Neural cell (in vitro differentiated cells): ENCODE results near the gene OBSCN. TPM values are rescaled to one million over a fixed set of nuclear protein-coding genes. Genes with fewer than 3 reads are reported as not detected.

Source experiments
- H2AFZ ChIP-seq: fragments of 200-600, 300-800 bp; sonication (generic), shearing (Covaris generic); 2 replicates; pipeline ENCODE4 v1.6.0; 2014; ENCODE audit warnings: low read depth, mild to moderate bottlenecking, antibody characterized with exemption, low read length, moderate library complexity
- H3F3A ChIP-seq: fragments of 200-600 bp; shearing (Covaris generic); 2 replicates; pipeline ENCODE4 v1.6.1; 2016; ENCODE audit warnings: mild to moderate bottlenecking, moderate library complexity, mixed read lengths, antibody characterized with exemption, low read length; ENCODE audit not compliant: insufficient read depth, poor library complexity, severe bottlenecking
- H3K27ac ChIP-seq: fragments of 200-600, 300-800 bp; sonication (generic), shearing (Covaris generic); 2 replicates; pipeline ENCODE4 v1.5.1; 2014; ENCODE audit warnings: mild to moderate bottlenecking, low read length, moderate library complexity
- H3K27me3 ChIP-seq: fragments of 300-800, 200-600 bp; sonication (generic), shearing (Covaris generic); 2 replicates; pipeline ENCODE4 v1.6.0; 2014; ENCODE audit warnings: mild to moderate bottlenecking, low read depth, low read length, moderate library complexity; ENCODE audit not compliant: insufficient read depth
- H3K36me3 ChIP-seq: fragments of 300-800, 200-600 bp; sonication (generic), shearing (Covaris generic); 2 replicates; pipeline ENCODE4 v1.5.1; 2014; ENCODE audit warnings: mild to moderate bottlenecking, antibody characterized with exemption, low read length, moderate library complexity; ENCODE audit not compliant: insufficient read depth
- H3K4me2 ChIP-seq: fragments of 300-800, 200-600 bp; sonication (generic), shearing (Covaris generic); 2 replicates; pipeline ENCODE4 v1.6.0; 2014; ENCODE audit warnings: mild to moderate bottlenecking, low read length
- H3K4me3 ChIP-seq: fragments of 300-800, 200-600 bp; sonication (generic), shearing (Covaris generic); 2 replicates; pipeline ENCODE4 v1.5.1; 2014; ENCODE audit warnings: mild to moderate bottlenecking, low read length, moderate library complexity
- H3K79me2 ChIP-seq: fragments of 200-600 bp; shearing (Covaris generic); replicated peaks from 2 replicates; pipeline ENCODE4 v1.6.0; 2014; ENCODE audit warnings: mild to moderate bottlenecking, low read length, moderate library complexity; ENCODE audit not compliant: insufficient read depth
- H3K9ac ChIP-seq: fragments of 300-800, 200-600 bp; sonication (generic), shearing (Covaris generic); 2 replicates; pipeline ENCODE4 v1.6.1; 2016; ENCODE audit warnings: mild to moderate bottlenecking, low read length, mixed read lengths
- H3K9me2 ChIP-seq: fragments of 200-600 bp; shearing (Covaris generic); 2 replicates; pipeline ENCODE4 v1.6.1; 2016; ENCODE audit warnings: mild to moderate bottlenecking, low read length, mixed read lengths; ENCODE audit not compliant: insufficient read depth
- H3K9me3 ChIP-seq: fragments of 200-600, 300-800 bp; sonication (generic), shearing (Covaris generic); 2 replicates; pipeline ENCODE4 v1.6.1; 2016; ENCODE audit warnings: mild to moderate bottlenecking, mixed run types, low read length, moderate library complexity, mixed read lengths
- H4K20me1 ChIP-seq: fragments of 200-600 bp; shearing (Covaris generic); 2 replicates; pipeline ENCODE4 v1.6.1; 2016; ENCODE audit warnings: mild to moderate bottlenecking, mixed run types; ENCODE audit not compliant: insufficient read depth
- CTCF ChIP-seq: fragments of 450-650 bp; IDR thresholded peaks from 2 replicates; pipeline ENCODE4 v1.5.1; 2014; ENCODE audit warnings: antibody characterized with exemption, mild to moderate bottlenecking, moderate library complexity; ENCODE audit not compliant: poor library complexity, severe bottlenecking
- EP300 ChIP-seq: fragments of 450-650 bp; conservative IDR thresholded peaks from 2 replicates; pipeline ENCODE4 v1.6.1; 2014; ENCODE audit warnings: antibody characterized with exemption, mild to moderate bottlenecking, moderate library complexity; ENCODE audit not compliant: poor library complexity, severe bottlenecking
- EZH2 ChIP-seq: fragments of 200-600, 300-800 bp; shearing (Covaris generic), sonication (generic); IDR thresholded peaks from 2 replicates; pipeline ENCODE4 v1.6.1; 2014; ENCODE audit warnings: antibody characterized with exemption, low read length, borderline replicate concordance, mild to moderate bottlenecking; ENCODE audit not compliant: insufficient read depth, poor library complexity, severe bottlenecking
- MXI1 ChIP-seq: fragments of 450-650 bp; conservative IDR thresholded peaks from 2 replicates; pipeline ENCODE4 v1.6.1; 2014; ENCODE audit warnings: antibody characterized with exemption, mild to moderate bottlenecking; ENCODE audit not compliant: poor library complexity, severe bottlenecking
- POLR2AphosphoS5 ChIP-seq: IDR thresholded peaks from 2 replicates; pipeline ENCODE4 v1.6.1; 2012
- RAD21 ChIP-seq: fragments of 450-650 bp; conservative IDR thresholded peaks from 2 replicates; pipeline ENCODE4 v1.6.1; 2014; ENCODE audit warnings: antibody characterized with exemption, mild to moderate bottlenecking, moderate library complexity
- REST ChIP-seq: IDR thresholded peaks from 2 replicates; pipeline ENCODE4 v1.6.1; 2012; ENCODE audit warnings: borderline replicate concordance
- SMC3 ChIP-seq: fragments of 450-650 bp; conservative IDR thresholded peaks from 2 replicates; pipeline ENCODE4 v1.6.1; 2014; ENCODE audit warnings: antibody characterized with exemption, mild to moderate bottlenecking, moderate library complexity; ENCODE audit not compliant: poor library complexity
- TAF1 ChIP-seq: IDR thresholded peaks from 2 replicates; pipeline ENCODE4 v1.6.1; 2012; ENCODE audit warnings: low read depth
- polyA plus RNA-seq: library from polyadenylated mRNA; depleted of rRNA; stranded (reverse); fragments of >200 nt; gene quantifications from 2 replicates; pipeline ENCODE4 v1.2.3, GENCODE V29; 2014

Gene OBSCN
- polyA plus RNA-seq, 1 donor from 2014 or later, result 7.2 TPM

- Histone ChIP-seq H3K9me2 (no peaks in the 10 kb centered on the region), H3K36me3 (no peaks in the 10 kb centered on the region), H3K79me2 (no peaks in the 10 kb centered on the region), H3F3A (no peaks in the 10 kb centered on the region), H3K9ac (no peak overlapping the region), H3K9me3 (peaks cover 3% of the 10 kb centered on the region), H3K4me3 (no peak overlapping the region), H4K20me1 (no peaks in the 10 kb centered on the region), H3K27me3 (no peaks in the 10 kb centered on the region), H3K27ac (no peak overlapping the region), H3K4me2 (no peak overlapping the region), H2AFZ (no peak overlapping the region)
- TF ChIP-seq EZH2, result no peak
- TF ChIP-seq EP300, result no peak
- no peak for TF ChIP-seq RAD21
- TF ChIP-seq MXI1, result no peak
- TF ChIP-seq POLR2AphosphoS5, result no peak
- no peak for TF ChIP-seq REST
- no peak for TF ChIP-seq CTCF
- TF ChIP-seq SMC3, result no peak
- TF ChIP-seq TAF1, result no peak
These were observed 104.4 kb downstream of the OBSCN start for GRCh38 chr1:228312136-228312764.

- Histone ChIP-seq H3K36me3 (no peaks in the 10 kb centered on the region), H3K27me3 (no peaks in the 10 kb centered on the region), H3F3A (no peaks in the 10 kb centered on the region), H3K9me3 (peaks cover 3% of the 10 kb centered on the region), H2AFZ (no peak overlapping the region), H3K9me2 (no peaks in the 10 kb centered on the region), H3K9ac (no peak overlapping the region), H3K4me3 (no peak overlapping the region), H3K4me2 (no peak overlapping the region), H4K20me1 (no peaks in the 10 kb centered on the region), H3K27ac (no peak overlapping the region), H3K79me2 (no peaks in the 10 kb centered on the region)
- TF ChIP-seq REST, result no peak
- no peak for TF ChIP-seq SMC3
- no peak for TF ChIP-seq CTCF
- no peak for TF ChIP-seq RAD21
- TF ChIP-seq EZH2, result no peak
- TF ChIP-seq MXI1, result no peak
- no peak for TF ChIP-seq POLR2AphosphoS5
- TF ChIP-seq TAF1, result no peak
These were observed 105.9 kb downstream of the OBSCN start for GRCh38 chr1:228313536-228314277.
